Daoy (cell line): ENCODE results near the gene KIF21A. TPM values are rescaled to one million over a fixed set of nuclear protein-coding genes. Genes with fewer than 3 reads are reported as not detected.
"Not testable (repeated sequence)": the region's sequence is repeated elsewhere in the genome, so short reads cannot be mapped to it uniquely, and the experiment has no call there.

ENCODE experiments used
- DNase-seq: peaks from one replicate; pipeline ENCODE4 v3.0.0-alpha.2; 2015; ENCODE audit warnings: low read depth
- total RNA-seq: library from RNA; depleted of rRNA; stranded (reverse); fragments of >200 nt; shearing (Covaris generic); gene quantifications from 2 replicates; pipeline ENCODE4 v1.2.3, GENCODE V29; 2014

The KIF21A gene
- total RNA-seq, 1 experiment from 2014 or later: 23.8 TPM

DNA sequence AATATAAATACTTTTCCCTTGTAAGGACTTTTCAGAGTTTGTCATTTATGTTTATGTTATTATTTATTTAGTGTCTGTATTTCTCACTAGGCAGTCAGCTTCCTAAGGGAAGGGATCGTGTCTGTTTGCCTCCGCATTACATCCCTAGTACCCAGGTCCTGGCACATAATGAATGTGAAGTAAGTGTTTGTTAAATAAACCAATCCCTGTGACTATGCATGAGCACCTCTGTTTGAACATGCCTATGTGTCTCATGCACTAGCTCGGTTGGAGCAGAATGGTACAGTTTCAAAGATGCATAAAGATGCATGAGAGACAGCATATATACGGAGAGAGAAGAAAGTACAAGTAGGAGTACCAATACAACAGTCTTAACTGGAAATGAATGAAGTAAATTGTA is 99.3 kb downstream of the KIF21A start:
- no peak for DNase-seq

DNA sequence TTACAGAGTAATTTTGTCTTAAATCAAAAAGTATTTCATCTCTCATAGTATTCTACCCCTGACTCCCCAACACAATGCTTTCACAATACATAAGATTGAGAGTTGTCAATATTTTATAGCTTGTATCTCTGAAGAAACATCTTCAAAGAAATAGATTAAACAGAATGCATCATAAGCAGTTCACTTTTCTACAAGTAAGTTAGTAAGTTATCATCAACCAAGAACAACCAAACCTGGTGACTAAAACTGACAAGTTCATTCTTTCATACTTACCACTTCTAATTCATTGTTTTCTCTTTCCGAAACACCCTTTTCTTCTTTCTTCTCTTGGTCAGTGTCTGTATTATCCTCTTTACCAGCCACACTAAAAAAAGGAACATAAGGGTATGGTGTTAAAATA is 101.2 kb downstream of the KIF21A start:
- DNase-seq: no peak

DNA sequence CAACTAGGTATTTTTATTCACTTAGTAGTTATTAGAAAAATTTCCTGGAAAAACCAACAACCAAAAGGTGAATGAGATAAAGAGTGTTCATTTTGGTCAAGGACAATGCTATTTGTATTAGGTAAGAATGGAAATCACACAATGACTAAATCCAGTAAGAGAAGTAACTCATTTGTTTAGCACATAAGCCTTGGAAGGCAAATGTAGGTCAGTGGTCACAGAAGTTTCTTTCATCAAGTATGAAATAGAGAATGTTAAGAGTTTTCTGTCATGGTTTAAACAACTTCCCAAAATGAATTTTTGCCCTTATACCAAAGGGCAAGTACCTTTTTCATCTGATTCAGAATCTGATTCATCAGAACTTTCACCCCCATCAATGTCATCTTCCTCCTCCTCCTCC is 101.7 kb downstream of the KIF21A start:
- no peak for DNase-seq

DNA sequence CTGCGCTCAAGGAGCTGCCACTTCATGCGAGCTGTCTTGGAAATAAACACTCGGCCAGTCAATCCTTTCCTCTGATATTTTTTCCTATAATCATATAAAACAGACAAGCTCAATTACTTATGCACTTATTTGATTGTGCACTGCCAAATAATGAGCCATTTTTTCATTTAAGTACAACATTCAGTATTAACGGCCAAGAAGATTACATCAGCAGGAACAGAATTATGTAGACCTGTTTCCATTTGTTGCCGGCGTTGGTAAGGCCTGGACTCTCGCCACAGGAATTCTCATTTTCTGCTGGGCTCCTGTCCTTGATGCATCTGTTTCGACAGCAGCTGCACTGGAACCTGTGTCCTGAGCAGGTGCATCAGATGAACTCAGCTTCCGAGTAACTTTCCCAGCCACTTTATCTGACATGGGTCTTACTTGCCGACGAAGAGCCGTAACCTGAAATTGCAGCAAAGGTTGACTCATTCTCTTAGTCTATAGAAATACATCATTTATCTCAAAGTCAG is 110.2 kb downstream of the KIF21A start:
- no peak for DNase-seq

DNA sequence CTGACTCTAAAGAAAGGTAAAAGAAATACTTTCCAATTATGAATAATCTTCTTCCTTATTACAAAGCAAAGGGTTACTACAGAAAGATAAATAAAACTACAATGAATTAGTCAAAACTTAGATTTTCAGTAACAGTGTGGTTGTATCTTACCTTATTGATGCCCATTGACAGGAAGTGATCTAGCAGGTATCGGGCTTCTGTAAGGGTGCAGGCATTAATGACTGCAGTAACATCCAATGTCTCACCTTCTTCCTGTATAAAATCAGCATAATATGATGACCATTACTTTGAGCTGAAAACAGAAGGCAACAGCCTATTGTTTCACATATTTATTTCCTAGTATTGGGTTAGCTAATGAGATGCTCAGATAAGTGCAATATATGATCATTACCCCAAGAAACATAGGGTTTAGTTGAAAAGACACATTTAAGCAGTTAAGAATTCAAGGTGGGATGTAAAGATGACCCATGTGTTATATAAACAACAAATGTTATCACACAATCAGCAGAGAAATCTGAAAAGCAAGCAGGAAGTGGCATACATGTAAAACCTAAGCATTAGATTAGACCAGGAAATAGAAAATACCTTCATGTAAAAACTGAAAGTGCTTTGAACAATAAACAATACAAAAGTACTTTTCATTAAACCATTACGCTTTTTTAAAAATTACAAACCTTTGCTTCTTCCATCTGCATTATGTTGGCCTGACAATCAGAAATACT is 111.2 kb downstream of the KIF21A start:
- DNase-seq: no peak

DNA sequence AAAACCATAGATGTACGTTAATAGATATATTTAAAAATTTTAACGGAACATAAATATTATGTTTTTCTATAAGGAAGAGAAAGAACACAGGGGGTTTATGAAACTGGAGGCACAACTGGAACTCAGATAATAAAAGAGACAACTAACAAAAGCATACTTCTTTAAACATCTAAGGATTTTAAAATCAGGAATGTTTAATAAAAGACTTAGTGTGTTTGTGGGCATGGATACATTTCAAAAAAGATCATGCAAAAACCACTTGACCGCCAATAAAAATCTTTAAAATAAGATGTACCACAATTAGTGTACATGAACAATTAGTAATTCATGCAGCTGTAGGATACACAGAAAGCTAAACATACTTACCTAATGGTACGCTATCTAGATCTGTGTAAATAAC is 113.0 kb downstream of the KIF21A start:
- DNase-seq: no peak

DNA sequence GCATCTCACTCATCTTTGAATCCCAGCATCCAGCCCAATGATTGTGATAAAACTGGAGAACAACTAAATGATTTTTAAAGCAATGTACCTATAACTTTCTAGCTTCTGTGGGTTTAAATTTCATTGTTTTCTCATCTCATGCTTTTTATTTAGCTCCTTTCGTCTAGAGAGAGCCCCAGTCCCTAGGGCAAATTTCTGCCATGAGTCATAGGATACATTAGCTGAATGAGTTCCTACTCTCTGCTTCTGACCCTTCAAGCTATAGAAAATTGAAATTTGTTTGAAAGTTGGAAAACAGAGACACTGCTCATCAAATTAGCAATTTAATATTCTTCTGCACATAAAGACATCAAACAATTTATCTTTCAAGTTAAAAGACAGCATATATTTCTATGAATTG is 113.9 kb downstream of the KIF21A start:
- DNase-seq: no peak

DNA sequence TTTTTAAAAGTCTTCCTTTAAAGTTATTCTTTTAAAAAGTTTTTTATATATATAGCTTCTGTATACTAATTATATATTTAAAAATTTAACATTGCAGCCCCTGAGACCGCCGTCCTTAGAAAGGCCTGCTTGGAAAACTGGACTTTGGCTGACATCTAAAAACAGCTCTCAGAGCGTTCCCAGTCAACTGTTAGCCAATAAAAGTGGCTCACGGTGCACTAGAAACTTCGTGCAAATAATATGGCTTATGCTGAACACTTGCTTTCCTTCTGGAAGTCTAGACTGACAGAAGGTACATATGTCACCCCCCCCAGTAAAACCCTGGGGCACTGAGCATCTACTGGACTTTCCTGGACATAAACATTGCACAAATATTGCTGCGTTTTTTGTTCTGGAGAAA is 115.0 kb downstream of the KIF21A start:
- no peak for DNase-seq

DNA sequence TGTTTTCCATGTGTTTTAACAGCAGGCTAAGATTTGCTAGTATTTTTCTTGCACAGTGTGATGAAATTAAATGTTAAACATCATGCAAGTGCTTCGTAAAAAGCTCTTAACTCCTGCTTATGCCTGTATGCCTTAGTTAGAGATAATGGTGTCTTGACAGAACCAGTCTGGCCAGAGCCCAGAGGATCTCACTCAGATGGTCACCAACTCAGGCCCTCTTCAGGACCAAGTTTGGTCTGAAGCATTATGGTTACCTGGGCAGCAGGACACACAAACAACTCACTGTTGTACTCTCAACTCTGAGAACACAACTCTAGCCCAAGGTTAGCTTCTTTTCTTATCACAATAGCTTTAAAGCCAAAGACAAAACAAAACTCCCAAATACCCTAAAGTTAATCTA is 115.4 kb downstream of the KIF21A start:
- DNase-seq: no peak

DNA sequence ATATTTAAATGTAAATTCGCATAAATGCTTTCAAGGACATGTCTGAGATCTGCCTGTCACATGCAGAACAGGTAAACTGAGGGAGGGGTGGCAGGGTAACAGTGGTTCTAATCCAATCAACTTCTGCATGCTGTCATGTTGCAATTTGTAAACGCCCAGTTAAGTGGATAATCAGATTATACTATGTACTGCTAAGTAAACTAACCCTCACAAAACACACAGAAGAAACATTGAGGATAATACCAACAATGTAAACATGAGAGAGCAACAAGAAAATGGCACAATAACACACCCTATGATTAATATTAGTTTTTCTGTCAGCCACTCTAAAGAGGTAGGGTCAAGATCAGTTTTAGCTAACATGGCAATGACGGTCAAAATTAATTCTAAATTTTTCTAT is 123.7 kb downstream of the KIF21A start:
- DNase-seq: no peak

DNA sequence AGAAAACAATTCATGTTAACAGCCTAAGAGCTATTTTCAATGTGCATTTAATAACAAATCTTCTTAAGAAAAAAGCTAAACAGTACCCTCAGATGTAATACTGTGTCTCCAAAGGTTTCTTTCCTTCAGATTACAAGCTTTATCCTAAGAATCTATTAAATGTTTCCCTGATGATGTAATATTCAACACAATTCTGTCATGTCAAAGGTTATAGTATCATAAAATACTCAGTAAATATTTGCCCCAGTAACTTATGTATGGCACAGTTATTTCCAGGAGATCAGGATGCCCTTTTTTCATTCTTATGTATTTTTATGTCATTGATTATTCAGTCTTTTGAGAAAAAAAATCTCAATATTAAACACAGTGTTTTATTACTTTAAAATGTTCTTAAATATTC is 128.4 kb downstream of the KIF21A start:
- no peak for DNase-seq

DNA sequence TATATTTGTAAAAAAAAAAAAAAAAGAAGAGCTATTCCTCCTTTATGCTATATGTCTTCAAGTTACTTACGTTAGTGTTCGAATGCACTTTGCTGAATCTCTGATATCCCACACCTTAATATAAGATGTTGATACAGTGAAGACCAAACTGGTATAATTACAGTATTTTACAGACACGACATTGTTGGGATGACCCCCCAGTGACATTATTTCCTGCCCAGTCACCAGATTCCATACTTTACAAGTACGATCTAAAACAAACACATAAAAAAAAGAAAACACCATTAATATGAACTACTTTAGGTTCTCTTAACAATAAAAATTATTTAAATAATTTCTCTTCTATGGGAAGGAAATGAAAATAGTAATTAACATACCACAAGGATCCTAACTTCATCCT is 133.4 kb downstream of the KIF21A start:
- no peak for DNase-seq

DNA sequence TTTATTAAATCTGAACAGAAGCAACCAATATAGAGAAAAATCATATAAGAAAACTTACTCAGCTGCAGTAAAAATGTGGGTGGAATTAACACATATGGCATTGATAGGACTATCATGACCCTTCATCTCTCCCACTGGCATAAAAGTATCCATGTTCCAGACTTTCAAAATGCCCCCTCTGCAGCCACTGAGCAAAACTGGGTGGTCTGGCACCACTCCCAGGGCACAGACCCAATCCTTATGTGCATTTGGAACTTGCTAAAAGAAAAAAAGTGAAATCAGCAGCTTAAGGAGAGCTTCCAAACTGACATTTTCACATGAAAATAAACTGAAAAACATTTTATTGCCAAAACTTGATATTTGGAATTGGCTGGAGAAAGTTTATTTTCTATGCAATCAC is 141.5 kb downstream of the KIF21A start:
- no peak for DNase-seq

DNA sequence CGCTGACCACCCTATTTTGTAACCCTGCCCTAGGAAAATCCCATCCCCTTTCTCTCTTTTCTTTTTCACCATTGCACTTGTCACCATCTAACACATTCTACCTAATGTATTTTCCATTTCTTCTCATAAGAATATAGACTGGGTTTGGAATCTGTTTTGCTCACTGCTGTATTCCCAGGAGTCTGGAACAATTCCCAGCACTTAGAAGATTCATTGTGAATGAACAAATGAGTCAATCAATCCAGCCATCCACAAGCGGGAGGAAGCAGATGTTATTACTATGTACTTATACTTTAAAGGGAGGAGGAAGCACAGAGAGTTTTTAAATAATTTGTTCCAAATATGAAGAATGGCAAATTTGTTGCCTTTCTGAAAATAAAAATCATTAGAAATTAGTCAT is 142.1 kb downstream of the KIF21A start:
- no peak for DNase-seq

DNA sequence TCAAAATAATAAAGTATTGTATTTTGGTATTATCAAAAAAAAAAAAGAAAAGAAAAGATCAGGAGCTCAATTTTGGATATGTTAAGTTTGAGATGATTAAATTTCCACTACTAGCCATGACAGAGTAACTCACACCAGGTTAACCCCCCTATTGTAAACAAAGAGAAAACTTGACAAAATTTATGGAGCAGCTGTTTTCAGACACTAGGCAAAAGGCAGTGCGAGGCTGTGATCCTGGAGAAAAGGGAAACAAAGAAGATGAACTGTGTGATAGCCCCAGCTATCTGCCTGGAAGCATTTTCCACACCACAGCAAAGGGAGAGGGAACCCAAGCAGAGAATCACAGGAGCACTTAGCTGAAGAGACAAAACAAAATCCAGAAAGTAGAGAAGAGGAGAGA is 145.0 kb downstream of the KIF21A start:
- DNase-seq: no peak

DNA sequence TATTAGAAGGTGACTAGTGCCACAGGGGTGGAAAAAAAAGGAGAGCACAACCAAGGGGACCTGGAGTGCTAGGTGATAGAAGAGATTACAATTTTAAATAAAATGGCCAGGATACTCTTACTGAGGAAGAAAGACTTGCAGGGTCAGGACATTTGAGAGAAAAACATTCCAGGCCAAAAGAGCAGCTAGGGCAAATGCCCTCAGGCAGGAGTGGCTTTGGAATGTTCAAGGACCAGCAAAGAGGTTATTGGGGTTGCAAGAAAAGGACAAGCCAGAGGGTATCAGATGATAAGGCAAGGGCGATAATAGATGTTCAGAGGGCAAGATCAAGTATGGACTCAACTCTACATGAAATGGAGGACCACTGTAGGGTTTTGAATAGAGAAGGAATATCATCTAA is 146.4 kb downstream of the KIF21A start:
- no peak for DNase-seq

DNA sequence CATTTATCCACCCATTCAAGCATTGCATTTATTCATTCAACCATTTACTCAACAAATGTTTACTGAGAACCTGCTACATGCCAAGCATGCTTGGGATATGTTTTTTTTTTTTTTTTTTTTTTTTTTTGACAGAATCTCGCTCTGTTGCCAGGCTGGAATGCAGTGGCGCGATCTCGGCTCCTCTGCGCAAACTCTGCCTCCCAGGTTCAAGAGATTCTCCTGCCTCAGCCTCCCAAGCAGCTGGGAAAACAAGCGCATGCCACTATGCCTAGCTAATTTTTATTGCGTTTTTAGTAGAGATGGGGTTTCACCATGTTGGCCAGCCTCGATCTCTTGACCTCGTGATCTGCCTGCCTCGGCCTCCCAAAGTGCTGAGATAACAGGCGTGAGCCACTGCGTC is 147.3 kb downstream of the KIF21A start:
- DNase-seq: not testable (repeated sequence)

DNA sequence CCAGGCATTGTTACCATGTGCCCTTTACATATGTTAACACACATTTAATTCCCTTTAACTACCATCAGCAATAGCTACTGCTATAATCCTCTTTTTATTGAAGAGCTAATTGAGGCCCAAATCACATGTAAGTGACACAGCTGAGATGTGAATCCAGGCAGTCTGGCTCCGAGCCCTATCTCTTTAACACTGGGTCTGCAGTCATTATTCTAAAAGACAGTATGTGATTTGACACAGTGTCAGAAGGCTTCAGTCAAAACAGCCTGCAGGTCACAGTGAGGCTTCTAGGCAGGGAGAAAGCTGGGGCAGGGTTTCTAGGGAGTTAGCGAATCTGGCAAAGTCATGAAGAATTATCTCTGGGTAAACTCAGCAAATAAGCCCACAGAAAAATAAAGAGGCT is 148.2 kb downstream of the KIF21A start:
- DNase-seq: no peak

DNA sequence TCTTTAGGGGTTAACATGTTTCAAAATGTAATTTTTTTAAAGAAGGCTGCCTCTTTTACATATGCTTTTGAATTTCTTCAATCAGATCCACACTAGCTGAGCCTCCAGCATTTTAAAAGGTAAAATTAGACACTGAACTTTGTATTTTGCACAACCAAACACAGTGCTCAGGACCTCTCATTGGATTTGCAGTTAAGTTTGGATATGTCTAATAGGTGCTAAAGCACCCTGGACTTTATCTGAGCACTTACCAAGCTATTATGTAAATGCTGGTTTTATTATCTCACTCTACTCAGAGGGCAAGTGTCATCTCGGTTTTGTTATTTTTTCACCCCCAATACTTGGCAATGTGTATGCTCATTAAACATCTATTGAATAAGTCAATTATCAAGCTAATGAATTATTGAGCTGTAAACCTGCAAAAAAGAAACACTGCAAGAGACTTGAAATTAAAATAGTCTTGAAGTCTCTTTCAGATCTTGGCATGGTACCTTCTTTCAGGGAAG is 150.7 kb downstream of the KIF21A start:
- DNase-seq: no peak

DNA sequence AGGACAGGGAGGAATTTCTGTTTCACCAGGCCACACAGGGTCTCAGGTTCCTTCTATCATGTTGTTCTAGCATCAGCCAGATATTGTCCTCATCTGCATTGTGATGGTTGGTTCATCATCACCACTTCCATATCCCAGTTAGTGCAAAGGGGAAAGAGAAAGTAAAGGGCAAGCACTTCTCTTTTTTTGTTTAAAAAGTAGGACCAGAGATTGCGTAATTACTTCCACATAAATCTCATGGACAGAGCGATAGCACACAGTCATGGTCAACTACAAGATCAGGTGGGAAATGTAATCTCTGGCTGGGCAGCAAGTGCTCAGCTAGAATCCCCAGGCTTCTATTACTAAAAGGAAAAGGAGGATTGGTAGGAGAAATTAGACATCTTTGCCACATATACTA is 155.1 kb downstream of the KIF21A start:
- DNase-seq: no peak

DNA sequence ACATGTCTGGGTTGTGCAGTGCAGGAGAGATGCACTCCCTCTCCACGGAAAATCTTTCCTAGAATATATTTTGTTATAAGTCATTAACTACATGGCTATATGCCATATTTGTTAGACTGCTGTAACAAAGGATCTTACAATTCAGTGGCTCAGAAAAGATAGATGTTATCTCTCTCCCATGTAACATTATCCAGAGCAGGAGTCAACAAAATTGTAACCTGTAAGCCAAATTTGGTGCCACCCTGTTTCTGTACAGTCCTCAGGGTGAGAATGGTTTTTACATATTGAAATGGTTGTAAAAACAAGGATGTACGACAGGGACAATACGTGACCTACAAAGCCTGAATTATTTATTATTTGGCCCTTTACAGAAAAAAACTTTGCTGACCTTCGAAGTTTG is 155.5 kb downstream of the KIF21A start:
- no peak for DNase-seq

DNA sequence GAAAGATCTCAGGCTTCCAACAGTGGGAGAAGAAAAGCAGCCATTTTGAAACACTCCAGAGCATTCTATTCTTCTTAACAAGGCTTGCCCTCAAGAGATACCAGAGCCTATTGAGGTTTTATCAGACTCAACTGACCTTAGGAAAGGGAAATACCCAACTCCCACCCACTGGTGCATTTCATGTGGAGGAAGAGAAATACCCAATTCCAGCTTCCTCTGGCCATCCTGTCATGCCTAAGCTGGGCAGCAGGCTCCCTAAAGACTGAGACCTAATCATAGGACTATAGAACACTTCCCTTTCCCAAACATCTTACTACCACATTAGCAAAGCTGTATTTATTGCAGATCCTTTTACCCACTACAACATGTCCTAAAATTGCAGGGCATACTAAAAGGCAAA is 164.5 kb downstream of the KIF21A start:
- no peak for DNase-seq

DNA sequence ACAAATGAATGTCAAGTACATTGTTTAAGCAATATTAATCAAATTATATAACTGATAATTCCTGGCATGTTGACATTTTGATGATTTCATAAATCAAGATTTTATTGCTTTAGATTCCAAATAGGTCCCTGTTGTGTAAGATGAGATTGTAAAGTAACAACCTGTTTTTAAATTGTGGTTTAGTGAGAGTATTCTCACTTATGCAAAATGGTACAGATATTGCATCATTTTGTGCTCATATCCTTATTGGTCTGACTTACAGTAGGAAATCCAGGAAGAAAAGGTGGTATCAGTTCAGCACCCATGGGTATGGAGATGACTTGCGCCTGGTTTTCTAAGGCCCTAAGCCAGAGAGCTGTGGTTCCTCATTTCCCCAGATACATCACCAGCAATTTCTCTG is 165.5 kb downstream of the KIF21A start:
- DNase-seq: no peak

DNA sequence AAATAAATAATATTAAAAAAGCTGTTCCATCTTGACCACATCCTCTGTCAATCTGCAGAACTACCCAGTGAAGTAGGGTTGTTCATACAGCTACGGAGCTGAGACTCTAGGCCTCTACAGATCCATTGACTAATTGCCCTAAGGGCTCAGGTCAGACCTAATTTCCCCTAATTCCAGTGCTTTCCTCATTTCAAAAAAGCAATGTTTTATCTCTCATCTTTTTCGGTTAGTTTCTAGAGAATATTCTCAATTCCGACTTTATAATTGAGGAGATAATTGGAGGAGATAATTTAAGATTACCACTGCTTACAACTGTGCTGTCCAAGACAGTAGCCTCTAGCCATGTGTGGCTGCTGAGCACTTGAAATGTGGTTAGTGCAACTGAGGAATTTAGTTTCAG is 167.1 kb downstream of the KIF21A start:
- DNase-seq: no peak
